Thymus (tissue), 11 donors: ENCODE data around the gene GNG10. TPM values are rescaled to one million over a fixed set of nuclear protein-coding genes. Genes with fewer than 3 reads are reported as not detected.

Experiments
- DNase-seq, 9 donors: peaks; one replicate each; pipeline ENCODE4 v3.0.0-alpha.2; 2013; ENCODE audit warnings: low spot score in 9 of 9, low read depth in 6 of 9, missing footprints in 1 of 9
- H3K27ac ChIP-seq, 2 donors: one replicate each; pipeline ENCODE4 v1.5.1; 2013; ENCODE audit warnings: control low read depth in 1 of 2, low read depth in 1 of 2, low read length in 1 of 2, mild to moderate bottlenecking in 1 of 2, moderate library complexity in 1 of 2
- H3K27me3 ChIP-seq, 2 donors: one replicate each; pipeline ENCODE4 v1.5.1; 2013; ENCODE audit warnings: low read length in 1 of 2; ENCODE audit not compliant: control insufficient read depth in 2 of 2, insufficient read depth in 1 of 2
- H3K36me3 ChIP-seq, 2 donors: one replicate each; pipeline ENCODE4 v1.5.1; 2013; ENCODE audit warnings: low read length in 1 of 2, mild to moderate bottlenecking in 1 of 2, moderate library complexity in 1 of 2; ENCODE audit not compliant: control insufficient read depth in 2 of 2, insufficient read depth in 2 of 2
- H3K4me1 ChIP-seq, 2 donors: one replicate each; pipeline ENCODE4 v1.5.1; 2013; ENCODE audit warnings: low read length in 2 of 2; ENCODE audit not compliant: control insufficient read depth in 2 of 2, insufficient read depth in 2 of 2
- H3K4me3 ChIP-seq, 2 donors: one replicate each; pipeline ENCODE4 v1.5.1; 2013; ENCODE audit warnings: low read length in 2 of 2, control low read depth in 1 of 2, mild to moderate bottlenecking in 1 of 2
- H3K9me3 ChIP-seq, 2 donors: one replicate each; pipeline ENCODE4 v1.5.1; 2013; ENCODE audit warnings: low read length in 1 of 2, mild to moderate bottlenecking in 1 of 2; ENCODE audit not compliant: control insufficient read depth in 2 of 2, insufficient read depth in 1 of 2
- WGBS: extraction: QIAGEN DNeasy Blood & Tissue Kit; methylation state at CpG from one replicate; pipeline ENCODE4 v1.1.7; 2013; 5-methylcytosine and 5-hydroxymethylcytosine counted together
- polyA plus RNA-seq: library from polyadenylated mRNA; stranded (reverse); fragments of 200-250 nt; gene quantifications from one replicate; pipeline ENCODE4 v1.2.3, GENCODE V29; 2013
- total RNA-seq: library from RNA; stranded (reverse); fragments of 120-200 nt; gene quantifications from one replicate; pipeline ENCODE4 v1.2.4, GENCODE V29; 2013
- donor health status: healthy.

Gene GNG10
- total and polyA plus RNA-seq, 2 donors = 19.5 to 68.0 TPM

DNA sequence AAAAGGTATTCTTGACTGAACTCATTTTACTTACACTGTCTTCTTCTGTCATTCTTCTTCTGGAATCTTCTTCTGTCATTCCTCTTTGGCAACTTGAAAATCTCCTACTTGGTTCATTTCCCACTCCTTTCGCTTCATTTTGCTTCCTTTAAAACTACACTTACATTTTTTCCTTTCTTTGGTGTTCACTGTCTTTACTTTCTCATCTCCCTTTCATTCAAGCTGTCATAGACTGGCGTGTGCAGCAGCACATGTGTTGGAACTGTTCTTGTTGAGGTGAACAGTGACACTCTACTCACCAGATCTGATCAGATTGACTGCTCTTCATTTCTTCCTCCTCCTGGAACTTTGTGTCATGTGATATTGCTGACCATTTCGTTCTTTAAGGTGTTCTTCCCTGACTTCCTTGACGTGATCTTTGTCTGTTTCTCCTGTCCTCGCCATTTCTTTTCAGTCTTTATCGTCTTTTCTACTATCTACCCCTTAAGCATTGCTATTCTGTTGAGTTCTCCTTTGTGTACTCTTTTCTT is 23.9 kb upstream of the GNG10 start:
- H3K27ac ChIP-seq = no peak overlapping the region
- 95% methylated on average over 6 of the region's 6 CpGs for WGBS
- H3K9me3 ChIP-seq = no peaks in the 10 kb centered on the region
- DNase-seq = no peak
- no peaks in the 10 kb centered on the region for H3K27me3 ChIP-seq
- H3K4me1 ChIP-seq = no peaks in the 10 kb centered on the region
- H3K36me3 ChIP-seq = no peaks in the 10 kb centered on the region
- no peak overlapping the region for H3K4me3 ChIP-seq

GRCh38 chr9:111644195-111644772 is 17.1 kb upstream of the GNG10 start:
- no peaks in the 10 kb centered on the region for H3K27me3 ChIP-seq
- H3K4me3 ChIP-seq = no peak overlapping the region
- DNase-seq = no peak
- no peaks in the 10 kb centered on the region for H3K9me3 ChIP-seq
- H3K36me3 ChIP-seq = peaks cover 0 to 10% of the 10 kb centered on the region in 2 donors
- no peaks in the 10 kb centered on the region for H3K4me1 ChIP-seq
- no peak overlapping the region for H3K27ac ChIP-seq
- 94% methylated on average over 8 of the region's 8 CpGs for WGBS

DNA sequence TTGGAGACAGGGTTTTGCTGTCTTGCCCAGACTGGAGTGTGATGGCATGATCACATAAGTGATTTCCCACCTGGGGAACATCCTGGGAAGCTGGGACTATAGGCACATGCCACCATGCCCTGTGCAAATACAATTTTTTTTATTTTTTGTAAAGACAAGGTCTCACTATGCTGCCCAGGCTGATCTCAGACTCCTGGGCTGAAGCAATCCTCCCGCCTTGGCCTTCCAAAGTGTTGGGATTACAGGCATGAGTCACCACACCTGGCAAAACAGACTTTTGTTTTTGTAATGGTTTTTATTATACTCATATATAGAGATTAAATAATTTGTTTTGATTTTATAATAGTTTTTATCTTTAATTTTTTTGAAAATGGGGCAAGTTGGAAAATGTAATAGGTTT is 15.6 kb upstream of the GNG10 start:
- H3K4me1 ChIP-seq = no peaks in the 10 kb centered on the region

GRCh38 chr9:111646417-111646816 is 15.0 kb upstream of the GNG10 start:
- Histone ChIP-seq H3K4me1 (no peaks in the 10 kb centered on the region), H3K36me3 (peaks cover 0 to 16% of the 10 kb centered on the region in 2 donors)
- 99% methylated on average over 2 of the region's 2 CpGs for WGBS

More for the DNA sequence above, 15.6 kb upstream of the GNG10 start:
- H3K27me3 ChIP-seq = no peaks in the 10 kb centered on the region
- no peak for DNase-seq
- H3K4me3 ChIP-seq = no peak overlapping the region
- peaks cover 0 to 16% of the 10 kb centered on the region in 2 donors for H3K36me3 ChIP-seq
- WGBS = 99% methylated on average over 1 of the region's 1 CpG
- H3K27ac ChIP-seq = no peak overlapping the region
- H3K9me3 ChIP-seq = no peaks in the 10 kb centered on the region

DNA sequence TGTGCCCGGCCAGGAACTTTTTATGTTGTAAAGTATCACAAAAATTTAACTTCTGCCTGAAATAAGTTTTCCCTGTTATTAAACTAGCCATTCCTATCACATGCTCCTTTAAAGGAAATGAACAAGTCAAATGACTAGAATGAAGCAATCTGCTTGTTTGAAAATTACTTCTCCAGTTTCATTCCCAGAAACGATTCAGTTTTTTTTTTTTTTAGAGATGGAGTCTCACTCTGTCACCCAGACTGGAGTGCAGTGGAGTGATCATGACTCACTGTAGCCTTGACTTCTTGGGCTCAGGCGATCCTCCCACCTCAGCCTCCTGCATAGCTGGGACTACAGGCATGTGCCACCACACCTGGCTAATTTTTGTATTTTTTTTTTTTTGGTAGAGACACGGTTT is 13.3 kb upstream of the GNG10 start:
- Histone ChIP-seq H3K4me1 (no peaks in the 10 kb centered on the region), H3K36me3 (peaks cover 0 to 19% of the 10 kb centered on the region in 2 donors), H3K27me3 (no peaks in the 10 kb centered on the region), H3K4me3 (no peak overlapping the region), H3K27ac (no peak overlapping the region), H3K9me3 (no peaks in the 10 kb centered on the region)
- no peak for DNase-seq
- 96% methylated on average over 4 of the region's 4 CpGs for whole genome bisulfite sequencing

More at GRCh38 chr9:111646417-111646816, 15.0 kb upstream of the GNG10 start:
- no peaks in the 10 kb centered on the region for H3K27me3 ChIP-seq
- no peak overlapping the region for H3K27ac ChIP-seq
- DNase-seq = no peak
- H3K4me3 ChIP-seq = no peak overlapping the region
- no peaks in the 10 kb centered on the region for H3K9me3 ChIP-seq

DNA sequence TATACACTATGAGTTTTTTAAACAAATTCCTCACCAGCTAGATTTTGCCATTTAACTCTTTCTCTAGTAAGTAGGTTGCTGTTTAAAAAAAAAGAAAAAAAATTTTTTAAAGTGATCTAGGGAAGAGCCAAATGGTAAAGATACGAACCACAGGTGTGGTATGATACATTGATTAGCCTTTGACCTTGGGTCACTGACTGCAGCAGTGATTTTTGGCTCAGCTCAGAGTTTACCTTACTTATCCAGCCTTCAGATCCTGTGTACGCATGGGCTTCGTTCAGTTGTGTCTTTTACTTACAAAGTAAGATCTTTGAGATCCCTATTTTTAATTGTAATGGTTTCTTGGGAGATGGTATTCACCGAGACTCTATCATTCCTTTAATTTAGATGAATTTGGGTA is 12.4 kb upstream of the GNG10 start:
- no peak overlapping the region for H3K4me3 ChIP-seq
- DNase-seq = no peak
- no peaks in the 10 kb centered on the region for H3K27me3 ChIP-seq
- no peaks in the 10 kb centered on the region for H3K9me3 ChIP-seq
- H3K36me3 ChIP-seq = peaks cover 0 to 23% of the 10 kb centered on the region in 2 donors
- no peak overlapping the region for H3K27ac ChIP-seq
- no peaks in the 10 kb centered on the region for H3K4me1 ChIP-seq
- 99% methylated on average over 4 of the region's 4 CpGs for WGBS

GRCh38 chr9:111657051-111657450 is 4.4 kb upstream of the GNG10 start:
- no peak overlapping the region for H3K27ac ChIP-seq
- no peak overlapping the region for H3K4me3 ChIP-seq
- peaks cover 0 to 6% of the 10 kb centered on the region in 2 donors for H3K4me1 ChIP-seq
- no peaks in the 10 kb centered on the region for H3K27me3 ChIP-seq
- no peaks in the 10 kb centered on the region for H3K9me3 ChIP-seq
- WGBS = 81% methylated on average over 6 of the region's 6 CpGs
- DNase-seq = no peak
- peaks cover 0 to 8% of the 10 kb centered on the region in 2 donors for H3K36me3 ChIP-seq

DNA sequence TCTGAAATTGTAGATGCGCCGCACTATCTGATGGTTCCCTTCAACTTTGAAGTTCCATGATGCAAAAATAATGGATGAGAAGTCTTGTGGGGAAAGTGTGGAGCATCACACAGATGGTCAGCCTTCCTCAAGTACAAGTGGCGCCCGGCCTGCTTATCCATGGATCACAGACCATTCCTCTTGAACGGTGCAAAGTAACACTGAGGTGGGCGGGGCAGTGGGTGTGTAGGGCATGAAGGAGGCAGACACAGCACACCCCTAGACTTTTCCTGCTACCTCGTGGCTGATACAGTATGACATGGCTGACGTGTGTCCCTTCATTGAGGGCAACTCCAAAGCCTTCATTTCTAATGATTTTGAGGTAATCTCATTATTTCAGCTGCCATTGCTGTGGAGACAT is 2.5 kb upstream of the GNG10 start:
- Histone ChIP-seq H3K27me3 (no peaks in the 10 kb centered on the region), H3K36me3 (peaks cover 0 to 1% of the 10 kb centered on the region in 2 donors), H3K9me3 (no peaks in the 10 kb centered on the region), H3K27ac (no peak overlapping the region), H3K4me3 (no peak overlapping the region), H3K4me1 (peaks cover 15 to 21% of the 10 kb centered on the region in 2 donors)
- WGBS = 83% methylated on average over 8 of the region's 8 CpGs
- DNase-seq = no peak

GRCh38 chr9:111659691-111660090 is 1.7 kb upstream of the GNG10 start:
- 99% methylated on average over 3 of the region's 3 CpGs for WGBS
- DNase-seq = no peak
- H3K4me1 ChIP-seq = peaks cover 15 to 21% of the 10 kb centered on the region in 2 donors

More at GRCh38 chr9:111659691-111660090, 1.7 kb upstream of the GNG10 start:
- H3K9me3 ChIP-seq = no peaks in the 10 kb centered on the region
- H3K27me3 ChIP-seq = no peaks in the 10 kb centered on the region
- no peak overlapping the region for H3K4me3 ChIP-seq
- peaks cover 2 to 3% of the 10 kb centered on the region in 2 donors for H3K36me3 ChIP-seq
- no peak overlapping the region for H3K27ac ChIP-seq
